C4-2B (cell line): ENCODE measurements around the gene IGF2BP3.

Source experiments
- H3K27ac ChIP-seq: fragments of 450-650 bp; 2 replicates; pipeline ENCODE4 v1.5.1; 2017
- ZFX ChIP-seq: fragments of 450-650 bp; IDR thresholded peaks from 2 replicates; pipeline ENCODE4 v1.6.1; 2017
- TF ChIP-seq, protein P1 (sequence below): fragments of 450-650 bp; conservative IDR thresholded peaks from 2 replicates; pipeline ENCODE4 v1.5.1; 2017; ENCODE audit warnings: mild to moderate bottlenecking

Gene IGF2BP3

GRCh38 chr7:23474829-23475575 lies 4.7 kb upstream of the IGF2BP3 start:
- peak overlapping the region; percentile 82 for H3K27ac ChIP-seq

DNA sequence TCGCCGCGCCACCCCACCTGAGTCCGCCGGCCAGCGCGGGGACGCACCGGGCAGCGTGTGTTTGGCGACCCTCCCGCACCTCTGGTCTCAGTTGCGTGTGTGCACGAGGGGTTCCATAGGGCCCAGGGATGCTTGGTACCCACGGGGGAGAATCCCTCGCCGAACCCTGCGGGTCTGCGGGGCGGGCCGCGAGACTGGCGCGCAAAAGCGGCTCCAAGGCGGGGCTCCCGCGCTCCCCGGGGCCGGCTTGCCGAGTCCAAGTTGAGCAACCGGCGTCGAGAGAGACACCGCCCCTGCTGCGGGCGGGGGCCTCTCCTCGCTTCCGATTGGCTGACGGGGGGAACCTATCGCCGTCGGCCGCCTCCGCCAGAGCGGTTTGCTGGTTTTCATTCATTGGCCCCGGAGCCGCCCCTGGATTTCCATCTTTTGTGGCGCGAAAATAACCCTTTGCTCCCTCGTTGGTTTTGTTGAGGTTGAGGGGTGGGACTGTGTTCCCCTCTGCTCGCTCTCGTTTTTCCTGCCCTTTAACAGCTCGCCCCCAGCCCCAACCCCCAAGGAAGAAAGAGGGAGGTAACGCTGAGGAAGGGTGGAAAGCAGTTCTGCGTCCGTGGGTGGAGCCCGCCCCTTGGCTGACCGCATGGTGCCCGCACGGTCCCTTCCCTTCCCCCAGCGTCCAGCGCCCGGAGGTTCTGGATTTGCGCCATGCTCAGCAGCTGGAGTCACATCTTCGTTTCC lies 4.0 kb upstream of the IGF2BP3 start:
- peak overlapping the region; percentile 82 for H3K27ac ChIP-seq
- TF ChIP-seq, protein P1, sequence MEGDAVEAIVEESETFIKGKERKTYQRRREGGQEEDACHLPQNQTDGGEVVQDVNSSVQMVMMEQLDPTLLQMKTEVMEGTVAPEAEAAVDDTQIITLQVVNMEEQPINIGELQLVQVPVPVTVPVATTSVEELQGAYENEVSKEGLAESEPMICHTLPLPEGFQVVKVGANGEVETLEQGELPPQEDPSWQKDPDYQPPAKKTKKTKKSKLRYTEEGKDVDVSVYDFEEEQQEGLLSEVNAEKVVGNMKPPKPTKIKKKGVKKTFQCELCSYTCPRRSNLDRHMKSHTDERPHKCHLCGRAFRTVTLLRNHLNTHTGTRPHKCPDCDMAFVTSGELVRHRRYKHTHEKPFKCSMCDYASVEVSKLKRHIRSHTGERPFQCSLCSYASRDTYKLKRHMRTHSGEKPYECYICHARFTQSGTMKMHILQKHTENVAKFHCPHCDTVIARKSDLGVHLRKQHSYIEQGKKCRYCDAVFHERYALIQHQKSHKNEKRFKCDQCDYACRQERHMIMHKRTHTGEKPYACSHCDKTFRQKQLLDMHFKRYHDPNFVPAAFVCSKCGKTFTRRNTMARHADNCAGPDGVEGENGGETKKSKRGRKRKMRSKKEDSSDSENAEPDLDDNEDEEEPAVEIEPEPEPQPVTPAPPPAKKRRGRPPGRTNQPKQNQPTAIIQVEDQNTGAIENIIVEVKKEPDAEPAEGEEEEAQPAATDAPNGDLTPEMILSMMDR: no peak
- peak; percentile 20; the same call in 1 of the 2 replicates for TF ChIP-seq ZFX

More at GRCh38 chr7:23474829-23475575, 4.7 kb upstream of the IGF2BP3 start:
- no peak for TF ChIP-seq ZFX
- TF ChIP-seq, protein P1: no peak

DNA sequence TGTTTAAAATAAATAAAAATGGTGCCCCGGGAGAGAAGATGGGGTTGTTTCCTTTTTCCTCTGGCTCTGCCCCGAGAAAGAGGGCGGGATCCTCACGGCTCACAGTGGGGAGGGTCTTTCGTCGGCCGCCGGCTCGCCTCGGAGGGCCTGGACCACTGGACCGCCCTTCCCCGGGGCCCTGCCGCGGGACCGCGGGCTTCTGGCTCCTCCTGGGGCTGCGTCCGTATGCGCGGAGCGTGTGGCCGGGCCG lies 3.5 kb upstream of the IGF2BP3 start:
- peak overlapping the region; percentile 82 for H3K27ac ChIP-seq
- peak; percentile 63 for TF ChIP-seq ZFX
- TF ChIP-seq, protein P1: no peak

DNA sequence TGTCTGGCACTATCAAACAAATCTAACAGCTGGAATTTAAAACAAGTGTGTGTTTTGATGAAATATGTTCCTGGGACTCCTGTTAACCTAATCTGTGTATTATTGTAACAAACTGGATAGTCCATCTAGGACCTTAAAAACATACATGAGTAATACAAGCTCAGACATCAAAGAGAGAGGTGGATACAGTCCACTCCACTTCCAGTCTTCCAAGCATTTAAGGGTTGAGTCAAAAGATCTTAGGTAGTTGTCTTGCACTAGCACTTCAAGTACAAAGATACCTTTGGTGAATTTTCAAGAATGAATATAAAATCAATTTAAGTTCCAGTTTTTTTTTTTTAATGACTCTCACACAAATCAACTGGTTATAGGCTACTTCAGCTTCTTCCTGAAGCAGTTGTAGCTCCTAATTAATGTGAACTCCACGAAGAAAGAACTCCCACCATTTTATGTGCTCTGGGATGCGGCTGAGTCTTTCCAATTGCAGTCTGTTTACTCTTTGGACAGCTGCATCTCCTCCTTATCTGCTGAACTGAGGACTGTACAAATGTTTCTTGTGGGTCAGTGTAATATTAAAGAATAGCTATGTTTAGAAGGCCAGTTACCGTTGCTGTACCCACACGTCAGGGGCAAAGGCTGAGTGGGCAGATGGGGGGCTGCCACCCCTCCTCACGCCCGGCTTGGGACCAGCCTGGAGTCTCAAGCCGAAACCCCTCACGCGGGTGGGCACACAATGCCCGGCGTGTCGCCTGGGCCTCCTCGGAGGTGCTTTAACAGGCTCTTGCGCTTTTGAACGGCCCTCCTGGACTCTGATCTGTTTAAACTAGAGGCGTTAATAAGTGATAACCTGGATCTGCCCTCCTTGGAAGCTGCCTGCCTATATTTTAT lies 2.9 kb upstream of the IGF2BP3 start:
- peak overlapping the region; percentile 82 for H3K27ac ChIP-seq
- TF ChIP-seq, protein P1: no peak
- no peak for TF ChIP-seq ZFX

DNA sequence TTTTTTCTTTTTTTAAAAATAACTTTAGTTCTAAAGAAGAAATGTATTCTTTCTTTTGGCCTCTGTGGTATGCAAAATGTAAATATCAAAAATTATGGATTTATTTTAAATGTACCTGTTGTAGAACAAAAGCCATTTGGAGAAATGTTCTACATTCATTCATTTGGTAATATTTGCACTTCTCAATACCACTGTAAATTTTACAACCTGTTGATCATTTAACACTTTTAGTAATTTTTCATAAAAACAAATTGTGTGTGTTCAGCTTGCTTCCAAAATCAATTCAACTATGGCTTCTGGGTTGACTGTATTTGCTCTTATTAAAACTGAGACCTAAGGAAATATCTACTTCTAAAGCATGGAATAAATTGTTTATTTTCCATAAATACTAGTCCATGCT lies 2.3 kb upstream of the IGF2BP3 start:
- H3K27ac ChIP-seq: no peak overlapping the region

DNA sequence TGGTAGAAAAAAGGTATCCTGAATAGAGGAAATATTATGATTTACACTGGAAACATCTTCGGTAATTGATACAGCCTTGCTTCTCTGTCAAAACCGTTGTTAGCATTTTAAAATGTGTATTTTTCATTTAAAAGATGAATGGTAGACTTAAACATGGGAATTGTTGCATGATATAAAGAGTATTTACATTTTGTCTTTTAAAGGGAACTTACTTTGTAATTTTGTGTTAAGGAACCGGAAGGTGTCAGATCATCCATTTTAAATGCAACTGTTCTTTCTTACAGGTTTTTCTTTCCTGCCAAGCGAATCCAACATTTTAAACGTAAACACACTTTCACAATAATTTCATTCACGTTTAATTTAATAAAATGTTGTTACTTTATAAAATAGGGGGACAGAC lies 1.8 kb upstream of the IGF2BP3 start:
- H3K27ac ChIP-seq: no peak overlapping the region
- no peak for TF ChIP-seq ZFX
- TF ChIP-seq, protein P1: no peak

More for the DNA sequence above, 2.3 kb upstream of the IGF2BP3 start:
- no peak for TF ChIP-seq ZFX
- TF ChIP-seq, protein P1: no peak
